ENCODE data around the gene PIP5KL1.

GRCh38 chr9:127883959-127884358, 46.6 kb downstream of the PIP5KL1 start:
- TF ChIP-seq EZH2 (IDR thresholded peaks at IDR 0.05; ENCODE audit: borderline replicate concordance, low read length) (no peak), CTCF (IDR thresholded peaks at IDR 0.05; ENCODE audit: low read length) (no peak)
